ENCODE measurements around the gene GRPEL2.
"Not testable (repeated sequence)": the region's sequence is repeated elsewhere in the genome, so short reads cannot be mapped to it uniquely, and the experiment has no call there.

The GRPEL2 gene

DNA sequence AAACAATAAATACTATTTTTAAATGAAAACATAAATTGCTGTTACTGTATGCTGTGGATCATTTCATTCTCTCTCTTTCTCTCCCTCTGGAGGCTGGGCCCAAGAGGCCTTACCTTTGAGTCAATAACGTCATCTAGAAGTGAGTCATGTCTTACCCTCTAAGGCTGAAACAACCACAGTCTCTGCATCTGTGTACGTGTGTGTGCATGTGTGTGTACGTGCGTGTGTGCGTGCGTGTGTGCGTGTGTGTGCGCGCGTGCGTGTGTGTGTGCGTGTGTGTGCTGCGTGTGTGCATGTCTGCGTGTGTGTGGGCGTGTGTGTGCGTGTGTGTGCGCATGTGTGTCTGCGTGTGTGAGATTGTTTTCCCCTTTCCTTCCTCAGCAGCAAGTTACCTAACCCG is 47.4 kb downstream of the GRPEL2 start:
- TF ChIP-seq, protein P1, sequence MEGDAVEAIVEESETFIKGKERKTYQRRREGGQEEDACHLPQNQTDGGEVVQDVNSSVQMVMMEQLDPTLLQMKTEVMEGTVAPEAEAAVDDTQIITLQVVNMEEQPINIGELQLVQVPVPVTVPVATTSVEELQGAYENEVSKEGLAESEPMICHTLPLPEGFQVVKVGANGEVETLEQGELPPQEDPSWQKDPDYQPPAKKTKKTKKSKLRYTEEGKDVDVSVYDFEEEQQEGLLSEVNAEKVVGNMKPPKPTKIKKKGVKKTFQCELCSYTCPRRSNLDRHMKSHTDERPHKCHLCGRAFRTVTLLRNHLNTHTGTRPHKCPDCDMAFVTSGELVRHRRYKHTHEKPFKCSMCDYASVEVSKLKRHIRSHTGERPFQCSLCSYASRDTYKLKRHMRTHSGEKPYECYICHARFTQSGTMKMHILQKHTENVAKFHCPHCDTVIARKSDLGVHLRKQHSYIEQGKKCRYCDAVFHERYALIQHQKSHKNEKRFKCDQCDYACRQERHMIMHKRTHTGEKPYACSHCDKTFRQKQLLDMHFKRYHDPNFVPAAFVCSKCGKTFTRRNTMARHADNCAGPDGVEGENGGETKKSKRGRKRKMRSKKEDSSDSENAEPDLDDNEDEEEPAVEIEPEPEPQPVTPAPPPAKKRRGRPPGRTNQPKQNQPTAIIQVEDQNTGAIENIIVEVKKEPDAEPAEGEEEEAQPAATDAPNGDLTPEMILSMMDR (conservative IDR thresholded peaks at IDR 0.05; ENCODE audit: low read depth) = no peak
- DNase-seq (ENCODE audit: low spot score) = peak; percentile 68
- POLR2A ChIA-PET (ENCODE audit: low non-redundant PET) = no interaction called here
- CTCF ChIA-PET = no interaction called here
- no peak overlapping the region for H3K27ac ChIP-seq

DNA sequence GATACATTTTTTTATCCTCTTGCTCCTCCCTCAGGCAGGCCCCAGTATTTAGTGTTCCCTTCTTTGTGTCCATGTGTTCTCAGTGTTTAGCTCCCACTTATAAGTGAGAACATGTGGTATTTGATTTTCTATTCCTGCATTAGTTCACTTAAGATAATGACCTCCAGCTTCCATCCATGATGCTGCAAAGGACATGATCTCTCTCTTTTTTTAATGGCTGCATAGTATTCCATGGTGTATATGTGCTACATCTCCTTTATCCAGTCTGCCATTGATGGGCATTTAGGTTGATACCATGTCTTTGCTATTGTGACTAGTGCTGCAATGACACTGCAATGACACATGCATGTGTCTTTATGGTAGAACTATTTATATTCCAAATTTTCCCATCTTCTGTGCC is 49.7 kb downstream of the GRPEL2 start:
- H3K27ac ChIP-seq; POLR2A ChIA-PET (ENCODE audit: low non-redundant PET); DNase-seq (ENCODE audit: low spot score): not testable (repeated sequence)
- CTCF ChIA-PET = interaction anchor here (0.6 to 0.7 kb wide), 2 partner anchors 48 to 428 kb away, joined by 3 to 6 read pairs; no protein-coding TSS in a partner anchor

DNA sequence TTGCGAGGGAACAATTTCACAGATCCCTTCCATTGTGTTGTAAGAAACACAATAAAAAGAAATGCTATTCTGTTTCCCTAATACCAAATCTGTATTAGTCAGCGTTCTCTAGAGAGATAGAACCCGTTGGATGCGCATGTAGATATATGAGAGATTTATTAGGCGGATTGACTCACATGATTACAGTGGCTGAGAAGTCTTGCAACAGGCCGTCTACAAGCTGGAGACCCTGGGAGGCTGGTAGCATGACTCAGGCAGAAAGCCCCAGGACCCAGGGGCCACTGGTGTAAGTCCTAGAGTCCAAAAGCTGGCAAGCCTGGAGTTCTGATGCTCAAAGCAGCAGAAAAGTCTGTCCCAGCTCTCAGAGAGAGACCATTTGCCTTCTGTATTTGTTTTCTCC is 52.2 kb downstream of the GRPEL2 start:
- ChIA-PET POLR2A (ENCODE audit: low non-redundant PET) (no interaction called here), CTCF (no interaction called here)
- TF ChIP-seq, protein P1 (conservative IDR thresholded peaks at IDR 0.05; ENCODE audit: low read depth) = no peak
- no peak for DNase-seq (ENCODE audit: low spot score)
- H3K27ac ChIP-seq = no peak overlapping the region

DNA sequence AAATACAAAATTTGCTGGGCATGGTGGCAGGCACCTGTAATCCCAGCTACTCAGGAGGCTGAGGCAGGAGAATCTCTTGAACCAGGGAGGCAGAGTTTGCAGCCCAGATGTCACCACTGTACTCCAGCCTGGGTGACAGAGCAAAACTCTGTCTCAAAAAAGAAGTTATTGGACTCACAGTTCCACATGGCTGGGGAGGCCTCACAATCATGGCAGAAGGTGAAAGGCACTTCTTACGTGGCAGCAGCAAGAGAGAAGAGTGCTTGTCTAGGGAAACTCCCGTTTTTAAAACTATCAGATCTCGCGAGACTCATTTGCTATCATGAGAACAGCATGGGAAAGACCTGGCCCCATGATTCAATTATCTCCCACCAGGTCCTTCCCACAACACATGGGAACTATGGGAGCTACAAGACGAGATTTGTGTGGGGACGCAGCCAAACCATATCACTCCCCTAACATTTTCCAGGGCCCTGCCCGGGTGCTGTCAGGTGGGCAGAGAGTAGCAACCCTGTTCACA is 53.5 kb downstream of the GRPEL2 start:
- POLR2A ChIA-PET (ENCODE audit: low non-redundant PET); H3K27ac ChIP-seq; CTCF ChIA-PET; DNase-seq (ENCODE audit: low spot score): not testable (repeated sequence)

DNA sequence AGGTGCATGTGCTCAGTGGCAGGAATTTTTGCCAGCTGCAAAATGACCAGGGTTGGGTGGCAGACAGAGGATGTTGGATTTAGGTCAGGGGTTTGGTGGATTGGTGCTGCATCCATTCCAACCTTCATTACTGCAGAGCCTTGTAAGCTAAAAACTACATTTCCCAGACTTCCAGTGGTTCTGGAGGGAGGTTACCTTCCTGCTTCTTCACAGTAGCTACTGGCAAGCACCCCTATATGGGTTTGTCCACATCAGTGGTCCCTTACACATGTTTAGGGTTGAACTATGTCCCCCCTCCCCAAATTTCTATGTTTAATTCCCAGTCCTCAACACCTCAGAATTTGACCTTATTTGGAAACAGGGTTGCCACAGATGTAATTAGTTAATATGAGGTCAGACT is 54.5 kb downstream of the GRPEL2 start:
- no peak overlapping the region for H3K27ac ChIP-seq
- no peak for DNase-seq (ENCODE audit: low spot score)
- TF ChIP-seq, protein P1 (conservative IDR thresholded peaks at IDR 0.05; ENCODE audit: low read depth) = no peak
- POLR2A ChIA-PET (ENCODE audit: low non-redundant PET) = no interaction called here
- CTCF ChIA-PET = interaction anchor here (0.5 to 0.8 kb wide), 2 partner anchors 35 to 127 kb away, joined by 3 read pairs; no protein-coding TSS in a partner anchor

DNA sequence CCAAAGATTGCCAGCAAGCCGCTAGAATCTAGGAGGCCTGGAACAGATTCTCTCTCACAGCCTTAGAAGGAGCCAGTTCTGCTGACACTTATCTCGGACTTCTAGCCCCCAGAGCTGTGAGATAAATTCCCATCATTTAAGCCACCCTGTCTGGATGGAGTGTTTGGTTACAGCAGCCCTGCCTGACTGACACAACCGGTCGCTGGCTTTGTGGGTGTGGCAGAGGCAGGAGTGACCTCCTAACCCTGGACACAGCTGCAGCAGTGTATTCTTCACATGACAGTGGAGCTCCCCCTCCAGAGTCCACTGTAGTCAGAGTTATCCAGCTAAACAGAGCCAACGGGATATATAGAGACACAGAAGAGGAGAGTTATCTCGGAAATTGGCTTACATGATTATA is 55.0 kb downstream of the GRPEL2 start:
- H3K27ac ChIP-seq = no peak overlapping the region
- POLR2A ChIA-PET (ENCODE audit: low non-redundant PET) = no interaction called here
- CTCF ChIA-PET = interaction anchor here (0.5 to 0.8 kb wide), 2 partner anchors 34 to 126 kb away, joined by 3 read pairs; no protein-coding TSS in a partner anchor
- no peak for DNase-seq (ENCODE audit: low spot score)
- TF ChIP-seq, protein P1 (conservative IDR thresholded peaks at IDR 0.05; ENCODE audit: low read depth) = no peak

DNA sequence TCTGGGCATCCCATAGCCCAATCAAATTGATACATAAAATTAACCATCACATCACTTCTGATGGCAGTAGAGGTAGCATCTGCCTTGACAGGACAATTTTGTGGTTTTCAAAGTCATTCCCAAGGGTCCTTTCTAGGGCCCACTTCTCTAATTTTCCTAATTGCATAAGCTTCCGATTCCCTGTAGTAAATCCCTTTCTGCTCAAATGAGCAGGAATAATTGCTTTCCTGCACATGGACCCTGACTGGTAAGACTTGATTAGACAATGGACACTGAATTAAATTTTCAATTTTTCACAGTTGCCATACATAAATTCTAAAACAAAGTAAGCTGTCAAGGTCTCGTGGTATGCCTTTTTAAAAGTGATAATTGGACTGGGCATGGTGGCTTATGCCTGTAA is 55.8 kb downstream of the GRPEL2 start:
- TF ChIP-seq, protein P1 (conservative IDR thresholded peaks at IDR 0.05; ENCODE audit: low read depth) = no peak
- no peak overlapping the region for H3K27ac ChIP-seq
- ChIA-PET CTCF (no interaction called here), POLR2A (ENCODE audit: low non-redundant PET) (no interaction called here)
- no peak for DNase-seq (ENCODE audit: low spot score)

DNA sequence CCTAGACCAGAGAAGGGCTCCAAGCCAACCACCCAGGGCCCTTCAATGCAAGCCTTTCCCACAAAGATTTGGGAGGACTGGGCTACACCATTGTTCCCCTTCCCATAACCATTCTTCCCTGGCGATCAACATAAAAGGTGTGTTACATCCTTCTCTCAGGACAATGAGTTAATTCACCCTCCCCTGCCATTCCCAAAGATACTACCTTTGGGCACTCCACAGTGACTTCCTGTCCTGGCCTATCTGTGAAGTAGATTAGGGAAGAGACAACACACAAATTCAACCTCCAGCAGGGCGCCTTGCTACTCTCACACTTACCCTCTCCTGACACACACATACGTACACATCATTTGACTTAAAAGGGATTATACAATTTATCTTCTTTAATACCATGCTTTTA is 57.0 kb downstream of the GRPEL2 start:
- DNase-seq (ENCODE audit: low spot score) = no peak
- TF ChIP-seq, protein P1 (conservative IDR thresholded peaks at IDR 0.05; ENCODE audit: low read depth) = no peak
- ChIA-PET POLR2A (ENCODE audit: low non-redundant PET) (no interaction called here), CTCF (interaction anchor here (0.6 to 0.9 kb wide), 2 partner anchors 35 to 174 kb away, joined by 4 to 6 read pairs; no protein-coding TSS in a partner anchor)
- H3K27ac ChIP-seq = no peak overlapping the region

All from RWPE1 (cell line).